HG03439 (cell line): Measurements from ENCODE around the gene FAM25C.
"Not testable (repeated sequence)": the region's sequence is repeated elsewhere in the genome, so short reads cannot be mapped to it uniquely, and the experiment has no call there.

Experiments used
- ATAC-seq: cut with Tn5 transposase; IDR thresholded peaks from one replicate; pipeline ENCODE4 v1.9.1; 2021; ENCODE audit warnings: mild to moderate bottlenecking, moderate library complexity; ENCODE audit not compliant: unreplicated experiment

The FAM25C gene

DNA sequence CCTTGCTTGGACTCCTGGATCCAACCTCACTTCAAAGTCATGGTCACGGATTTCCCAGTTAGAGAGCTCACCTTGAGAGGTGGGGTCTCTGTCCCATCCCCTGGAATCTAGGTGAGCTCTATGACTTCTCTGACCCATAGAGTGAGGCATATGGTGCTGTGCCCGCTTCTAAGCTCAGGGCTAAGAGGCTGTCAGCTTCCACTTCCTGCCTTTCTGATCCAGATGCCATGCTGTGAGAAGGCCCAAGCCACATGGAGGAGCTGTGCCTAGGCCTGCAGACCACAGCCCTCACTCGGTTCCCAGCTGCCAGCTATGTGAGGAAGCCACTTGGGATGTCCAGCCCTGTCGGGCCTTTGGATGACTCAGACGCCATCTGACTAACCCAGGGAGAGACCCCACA is 39.9 kb downstream of the FAM25C start:
- ATAC-seq: not testable (repeated sequence)

DNA sequence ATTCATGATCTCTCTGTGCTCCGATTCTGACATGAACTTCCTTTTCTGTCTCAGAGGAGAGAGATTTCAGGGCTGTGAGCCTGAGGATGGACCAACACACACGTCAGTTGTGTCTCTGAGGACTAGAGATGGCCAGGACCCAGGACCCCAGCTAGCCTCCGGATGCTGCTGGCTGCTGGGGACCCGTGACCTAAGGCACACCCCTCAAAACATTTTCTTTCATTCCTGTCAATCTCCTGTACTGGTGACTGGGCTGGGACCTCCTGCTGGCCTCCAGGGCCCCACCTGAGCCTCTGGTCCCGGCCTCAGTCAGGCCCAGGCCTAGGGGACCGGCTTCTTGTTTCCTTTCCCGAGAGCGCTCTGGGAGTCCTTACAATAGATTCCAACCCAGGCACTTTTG is 42.4 kb downstream of the FAM25C start:
- ATAC-seq: not testable (repeated sequence)

GRCh38 chr10:47947424-47947823 is 52.2 kb downstream of the FAM25C start:
- not testable (repeated sequence) for ATAC-seq
